T1000 (cell line): Measurements from ENCODE around the gene PPL.
"Not testable (repeated sequence)": the region's sequence is repeated elsewhere in the genome, so short reads cannot be mapped to it uniquely, and the experiment has no call there.

Source experiments
- DNase-seq: peaks from one replicate; lab custom pipeline; 2025; ENCODE audit warnings: mixed read lengths; lab: John Stamatoyannopoulos, UW

PPL gene

GRCh38 chr16:4904942-4905615 lies 31.9 kb downstream of the PPL start:
- DNase-seq, result no peak

- no peak for DNase-seq
These were observed 32.6 kb downstream of the PPL start for GRCh38 chr16:4904108-4904941.

GRCh38 chr16:4902038-4902437 lies 34.9 kb downstream of the PPL start:
- no peak for DNase-seq

- no peak for DNase-seq
These were observed 36.2 kb downstream of the PPL start for GRCh38 chr16:4900750-4901149.

GRCh38 chr16:4900036-4900435 lies 36.9 kb downstream of the PPL start:
- no peak for DNase-seq

- no peak for DNase-seq
These were observed 37.5 kb downstream of the PPL start for GRCh38 chr16:4899474-4899846.

GRCh38 chr16:4898811-4899473 lies 38.0 kb downstream of the PPL start:
- no peak for DNase-seq

- DNase-seq, result no peak
These were observed 39.6 kb downstream of the PPL start for GRCh38 chr16:4897328-4897727.

- not testable (repeated sequence) for DNase-seq
These were observed 40.2 kb downstream of the PPL start for GRCh38 chr16:4896761-4897160.

GRCh38 chr16:4895366-4895765 lies 41.6 kb downstream of the PPL start:
- no peak for DNase-seq

- no peak for DNase-seq
These were observed 42.4 kb downstream of the PPL start for GRCh38 chr16:4894276-4895150.

- DNase-seq, result no peak
These were observed 43.7 kb downstream of the PPL start for GRCh38 chr16:4893103-4893862.

- no peak for DNase-seq
These were observed 44.4 kb downstream of the PPL start for GRCh38 chr16:4892361-4893102.

- DNase-seq, result no peak
These were observed 45.1 kb downstream of the PPL start for GRCh38 chr16:4891886-4892216.

GRCh38 chr16:4891097-4891885 lies 45.7 kb downstream of the PPL start:
- DNase-seq, result no peak

GRCh38 chr16:4890686-4891085 lies 46.3 kb downstream of the PPL start:
- DNase-seq, result no peak

GRCh38 chr16:4890026-4890425 lies 46.9 kb downstream of the PPL start:
- DNase-seq, result no peak

- no peak for DNase-seq
These were observed 48.4 kb downstream of the PPL start for GRCh38 chr16:4888428-4889135.

- no peak for DNase-seq
These were observed 50.8 kb downstream of the PPL start for GRCh38 chr16:4886151-4886550.
